GM21723 (cell line): Measurements from ENCODE around the gene MGLL.
A peak's percentile ranks its signal among the peaks of the same experiment; 100 is the strongest.

Experiments used
- ATAC-seq: cut with Tn5 transposase; IDR thresholded peaks from one replicate; pipeline ENCODE4 v1.9.1; 2021; ENCODE audit warnings: mild to moderate bottlenecking, moderate library complexity; ENCODE audit not compliant: unreplicated experiment

The MGLL gene

DNA sequence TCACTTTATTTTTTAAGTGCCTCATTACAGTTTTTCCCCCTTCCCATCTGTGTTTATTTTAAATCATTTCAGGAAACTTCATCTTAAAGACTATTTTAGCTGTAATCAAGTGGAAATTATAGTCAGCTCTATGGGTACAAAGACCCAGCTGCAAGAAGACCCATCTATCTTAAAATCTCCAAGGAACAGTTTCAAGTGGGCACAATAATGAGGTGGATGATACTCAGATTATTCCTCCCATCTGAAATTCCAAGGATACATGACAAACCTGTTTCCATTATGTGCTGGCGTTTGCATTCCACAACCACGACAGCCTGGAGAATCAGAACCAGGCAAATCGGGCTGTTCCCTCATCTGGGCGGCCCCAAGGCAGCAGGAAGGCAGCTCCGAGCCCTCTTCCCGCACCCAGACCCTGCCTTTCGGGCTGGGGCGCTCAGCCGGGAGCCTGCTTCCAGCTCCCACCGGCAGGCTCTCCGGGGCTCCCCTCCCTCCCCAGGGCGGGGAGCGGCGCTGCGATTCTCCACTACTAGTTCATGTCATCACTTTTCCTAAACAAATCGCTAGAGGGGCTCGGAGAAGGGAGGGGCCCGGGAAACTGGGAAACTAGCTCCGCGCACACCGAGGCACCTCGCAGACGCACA is at the start of gene MGLL:
Gene MGLL, minus strand, starts transcription at position 475 of the 641 bp plus-strand sequence. Its CDS starts 197 bp downstream, at position 278.
- peak; percentile 18 for ATAC-seq

- no peak for ATAC-seq
Measured at GRCh38 chr3:127870156-127870555, 47.8 kb upstream of the MGLL start.

DNA sequence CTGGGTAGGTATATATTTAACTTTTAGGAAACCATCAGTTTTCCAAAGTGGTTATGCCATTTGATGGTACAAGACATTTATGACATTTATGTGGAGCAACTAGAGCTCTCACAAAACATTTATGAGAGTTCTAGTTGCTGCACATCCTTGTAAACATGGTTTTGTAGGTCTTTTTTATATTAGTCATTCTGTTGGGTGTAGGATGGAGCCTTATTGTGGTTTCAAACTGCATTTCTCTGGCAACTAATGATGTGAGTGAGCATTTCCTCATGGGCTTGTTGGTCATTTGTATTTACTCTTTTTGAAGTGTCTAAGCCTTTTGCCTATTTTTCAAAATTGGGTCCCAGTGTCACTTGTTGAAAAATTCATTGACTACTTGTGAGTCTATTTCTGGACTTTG is 45.7 kb upstream of the MGLL start:
- no peak for ATAC-seq

DNA sequence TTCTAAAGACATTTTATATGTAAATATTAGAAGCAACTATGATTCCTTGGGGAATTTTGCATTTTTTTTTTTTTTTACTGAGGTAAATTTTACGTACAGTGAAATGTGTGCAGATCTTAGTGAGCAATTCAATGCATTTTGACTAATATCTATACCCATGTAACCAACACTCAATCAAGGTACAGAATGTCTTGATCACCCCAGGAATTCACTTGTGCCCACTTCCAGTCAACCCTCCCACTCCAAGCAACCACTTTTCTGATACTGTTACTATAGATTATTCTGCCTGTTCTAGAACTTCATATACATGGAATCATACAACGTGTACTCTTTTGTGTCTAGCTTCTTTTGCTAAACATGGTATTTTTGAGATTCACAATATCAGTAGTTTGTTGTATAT is 45.1 kb upstream of the MGLL start:
- no peak for ATAC-seq

- ATAC-seq = no peak
Measured at GRCh38 chr3:127865941-127866340, 43.6 kb upstream of the MGLL start.

DNA sequence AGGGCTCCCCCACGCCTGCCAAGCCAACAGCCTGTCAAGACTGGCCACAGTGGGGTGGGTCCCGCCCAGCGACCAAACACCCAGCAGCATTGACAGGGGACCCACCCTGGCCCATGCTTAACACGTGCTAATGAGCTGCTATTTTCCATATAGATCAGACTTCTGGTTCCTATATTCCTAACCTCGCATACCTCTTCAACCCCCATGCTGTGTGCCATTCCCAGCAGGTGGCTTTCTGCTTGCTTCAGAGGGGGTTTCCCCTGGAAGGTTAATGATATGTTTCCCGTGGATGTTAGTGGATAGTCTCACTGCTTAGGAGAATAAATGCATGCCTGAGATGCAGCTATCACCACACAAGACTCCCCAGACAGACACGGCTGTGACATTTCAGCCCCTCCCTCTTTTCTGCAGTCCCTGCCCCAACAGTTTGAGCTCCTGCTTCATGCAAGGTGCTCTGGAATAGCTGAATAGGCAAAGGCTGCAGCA is 37.9 kb upstream of the MGLL start:
- ATAC-seq = no peak

GRCh38 chr3:127859730-127860129 is 37.4 kb upstream of the MGLL start:
- ATAC-seq = no peak

DNA sequence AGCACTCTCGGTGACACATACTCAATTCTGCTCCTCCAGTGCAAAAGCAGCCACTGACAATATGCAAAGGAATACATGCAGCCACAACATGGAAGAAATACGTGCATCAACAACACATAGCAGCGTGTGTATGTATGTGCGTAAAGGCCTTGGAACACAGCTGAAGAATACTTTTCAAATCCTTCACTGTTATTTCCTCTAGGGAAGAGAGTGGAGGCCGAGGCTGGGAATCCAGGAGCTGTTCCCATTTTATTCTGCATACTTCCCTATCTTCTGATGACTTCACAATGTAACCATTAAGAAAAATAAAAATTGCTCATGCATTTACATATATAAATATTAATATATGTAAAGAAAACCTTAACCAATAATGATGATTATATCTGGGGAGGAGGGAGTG is 36.6 kb upstream of the MGLL start:
- no peak for ATAC-seq

DNA sequence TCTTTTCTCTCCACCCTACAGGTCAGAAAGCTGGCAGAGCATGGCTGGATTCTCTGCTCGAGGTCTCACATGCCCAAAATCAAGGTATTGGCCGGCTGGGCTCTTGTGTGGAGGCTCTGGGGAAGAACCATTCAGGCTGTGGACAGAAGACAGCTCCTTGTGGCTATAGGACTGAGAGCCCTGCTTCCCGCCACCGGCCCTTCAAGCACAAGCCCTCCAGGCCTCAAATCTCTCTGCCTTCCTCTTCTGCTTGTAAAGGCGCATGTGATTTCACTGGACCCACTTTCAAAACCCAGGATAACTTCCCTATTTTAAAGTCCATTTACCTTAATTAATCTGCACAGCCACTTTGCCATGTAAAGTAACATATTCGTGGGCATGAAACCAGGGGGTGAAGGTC is 36.2 kb upstream of the MGLL start:
- ATAC-seq = no peak

DNA sequence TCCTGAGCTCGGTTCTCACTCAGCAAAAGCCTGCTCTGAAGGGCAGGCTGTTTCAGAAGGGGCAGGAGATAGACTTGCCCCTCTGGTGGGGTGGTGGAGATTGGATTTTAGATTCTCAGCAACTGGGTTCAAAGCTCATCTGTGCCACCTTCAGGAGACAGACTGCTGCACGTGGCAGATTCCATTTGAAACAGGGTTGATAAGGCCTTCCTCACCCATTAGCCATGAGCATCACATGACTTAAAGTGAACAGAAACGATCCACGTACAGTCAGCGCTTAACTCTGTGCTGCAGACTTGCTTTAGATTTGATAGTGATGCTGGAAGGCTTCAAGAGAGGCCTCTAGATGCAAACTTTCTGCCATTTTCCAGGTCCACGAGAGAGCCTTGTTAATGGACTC is 35.0 kb upstream of the MGLL start:
- no peak for ATAC-seq

DNA sequence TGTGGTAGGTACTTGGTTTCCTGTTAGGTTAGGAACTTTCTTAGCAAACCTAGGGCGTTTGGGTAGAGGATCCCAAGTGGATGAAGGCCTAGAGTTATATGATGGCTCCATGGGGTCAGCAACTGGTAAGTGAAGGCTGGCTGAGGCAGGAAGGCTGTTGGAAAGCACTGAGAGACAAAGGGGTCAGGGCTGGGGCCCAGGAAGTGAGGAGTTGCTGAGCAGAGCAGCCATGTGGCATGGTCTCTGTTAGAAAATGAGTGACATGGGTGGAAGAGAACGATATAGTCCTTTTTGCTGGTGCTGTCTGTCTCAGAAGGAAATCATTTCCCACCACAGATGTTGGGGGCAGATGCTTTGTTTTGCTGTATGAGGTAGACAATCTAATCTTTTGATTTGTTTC is 34.5 kb upstream of the MGLL start:
- ATAC-seq = no peak

- no peak for ATAC-seq
Measured at GRCh38 chr3:127855246-127855645, 32.9 kb upstream of the MGLL start.

DNA sequence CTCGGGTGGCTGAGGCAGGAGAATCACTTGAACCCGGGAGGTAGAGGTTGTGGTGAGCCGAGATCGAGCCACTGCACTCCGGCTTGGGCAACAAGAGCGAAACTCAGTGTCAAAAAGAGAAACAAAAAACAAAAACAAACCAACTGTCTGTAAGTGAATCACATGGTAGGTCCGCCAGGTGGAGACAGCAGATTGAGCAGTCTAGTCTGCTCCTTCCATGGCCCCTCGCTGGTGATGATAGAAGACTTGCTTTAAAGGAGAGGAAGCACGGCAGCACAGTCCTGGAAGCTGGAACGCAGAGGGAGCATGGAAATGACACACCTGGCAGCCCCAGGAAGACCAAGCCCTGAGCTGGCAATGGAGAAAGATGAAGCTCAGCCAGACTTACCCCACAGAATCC is 31.4 kb upstream of the MGLL start:
- ATAC-seq = no peak

DNA sequence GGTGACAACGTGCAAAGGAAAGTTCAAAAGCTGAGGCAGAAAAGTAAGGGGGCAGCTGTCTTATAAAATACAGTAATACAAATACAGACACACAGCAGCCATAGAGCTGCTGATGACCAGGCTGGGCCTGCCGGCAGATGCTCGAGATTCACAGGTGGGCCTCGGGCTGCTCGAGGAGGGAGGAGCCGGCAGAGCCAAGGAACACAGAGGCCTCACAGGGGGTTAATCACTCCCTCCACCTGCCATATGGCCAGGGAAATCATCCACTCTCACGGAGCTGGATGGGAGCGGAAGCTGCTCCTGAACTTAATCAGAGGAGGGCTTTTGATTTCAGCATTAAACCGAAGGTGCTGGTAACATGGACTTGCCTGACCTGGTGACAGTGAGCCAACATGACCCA is 29.6 kb upstream of the MGLL start:
- no peak for ATAC-seq

DNA sequence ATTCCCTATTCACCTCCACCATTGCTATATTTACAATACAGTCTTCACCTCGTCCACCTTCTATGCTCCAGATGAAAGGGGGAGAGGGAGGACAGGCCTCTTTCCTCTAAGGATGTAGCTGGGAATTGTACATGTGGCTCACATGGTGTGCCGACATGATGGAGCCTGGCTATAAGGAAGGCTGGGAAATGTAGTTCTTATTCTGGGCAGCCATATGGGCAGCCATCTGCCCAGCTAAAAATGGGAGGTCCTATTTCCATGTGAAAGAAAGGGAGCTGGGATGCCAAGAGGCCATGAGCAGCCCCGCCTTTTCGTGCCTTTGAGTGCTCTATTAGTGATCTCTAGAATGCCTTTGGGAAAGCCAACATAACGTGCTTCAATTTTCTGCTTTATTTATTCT is 27.1 kb upstream of the MGLL start:
- ATAC-seq = no peak

GRCh38 chr3:127848131-127849129 is 26.1 kb upstream of the MGLL start:
- ATAC-seq = no peak

DNA sequence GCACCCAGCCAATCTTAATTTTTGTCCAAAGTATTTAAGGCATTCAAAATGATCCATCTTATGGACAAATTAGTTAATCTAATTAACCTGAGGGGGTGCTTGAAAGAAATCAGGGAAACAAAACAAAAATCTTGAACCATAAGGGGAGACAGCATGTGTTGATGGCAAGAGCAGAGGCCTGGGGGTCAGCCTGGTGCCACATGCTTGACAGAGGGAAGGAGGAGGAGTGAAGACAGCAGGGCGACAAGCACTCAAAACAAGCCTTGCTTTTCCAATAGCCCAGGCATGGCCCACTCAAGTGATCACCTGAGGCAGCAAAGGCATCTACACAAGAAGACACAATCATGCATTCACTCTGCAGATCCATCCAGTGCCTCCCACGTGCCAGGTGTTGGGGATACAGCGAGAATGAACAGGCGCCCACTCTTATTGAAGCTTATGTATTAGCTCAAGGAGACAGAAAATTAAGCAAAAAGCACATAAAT is 25.0 kb upstream of the MGLL start:
- ATAC-seq = no peak

DNA sequence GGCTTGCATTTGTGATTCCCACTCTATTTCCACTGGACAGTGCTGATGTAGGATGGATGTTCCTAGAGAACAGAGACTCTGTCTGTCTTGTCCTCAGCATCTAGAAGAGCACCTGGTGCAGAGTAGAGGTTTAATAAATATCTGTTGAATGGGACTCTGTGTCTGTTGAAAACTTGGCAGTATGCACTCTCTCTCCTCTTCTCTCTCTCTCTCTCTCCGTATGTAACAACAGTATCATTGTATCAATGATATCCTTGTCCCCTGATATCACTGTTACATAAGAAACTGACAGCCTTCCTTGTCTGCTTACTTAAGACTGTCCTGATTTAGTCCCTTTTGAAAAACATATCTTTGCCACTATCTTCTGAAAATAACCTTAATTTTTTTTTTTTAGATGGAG is 24.3 kb upstream of the MGLL start:
- ATAC-seq = no peak

GRCh38 chr3:127844326-127844942 is 22.1 kb upstream of the MGLL start:
- peak; percentile 63 for ATAC-seq

DNA sequence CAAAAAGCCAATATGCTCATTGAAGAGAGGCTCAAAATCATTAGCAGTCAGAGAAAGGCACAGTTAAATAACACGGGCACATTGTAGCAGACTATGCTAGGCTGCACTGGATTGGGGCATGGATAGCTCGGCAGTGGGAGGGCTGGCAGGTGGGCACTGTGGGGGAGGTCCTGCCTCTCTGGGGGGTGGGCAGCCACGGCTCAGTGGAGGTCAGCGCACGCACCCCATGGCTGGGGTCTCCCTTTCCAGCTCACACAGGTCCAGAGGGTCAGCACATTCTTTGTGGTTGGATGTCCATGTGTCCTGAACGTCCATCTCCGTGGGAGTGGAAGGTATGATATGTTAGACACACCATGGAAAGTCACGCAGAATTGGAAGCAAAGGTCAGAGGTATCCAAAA is 18.4 kb upstream of the MGLL start:
- ATAC-seq = no peak

GRCh38 chr3:127839099-127839498 is 16.8 kb upstream of the MGLL start:
- no peak for ATAC-seq
